Thoracic aorta (tissue), 2 donors: Measurements from ENCODE around the gene LTN1. TPM values are rescaled to one million over a fixed set of nuclear protein-coding genes. Genes with fewer than 3 reads are reported as not detected.

Experiments used
- ATAC-seq: fragments of 150-250 bp; one replicate; pipeline ENCODE4 v1.8.0; 2017; ENCODE audit warnings: low read depth; ENCODE audit not compliant: insufficient number of reproducible peaks, low FRiP score
- DNase-seq: peaks from one replicate; pipeline ENCODE4 v3.0.0-alpha.2; 2020; ENCODE audit warnings: low spot score
- H3K27ac ChIP-seq, 2 donors: fragments of 200-600 bp; sonication (generic); 1 replicate in 1 of 2; 2 replicates in 1 of 2; pipeline ENCODE4 v1.5.1; 2016; ENCODE audit warnings: mild to moderate bottlenecking in 2 of 2, moderate library complexity in 2 of 2
- H3K27me3 ChIP-seq: fragments of 200-600 bp; sonication (generic); replicated peaks from 2 replicates; pipeline ENCODE4 v1.6.0; 2016; ENCODE audit warnings: mild to moderate bottlenecking; ENCODE audit not compliant: insufficient read depth
- H3K36me3 ChIP-seq: fragments of 200-600 bp; sonication (generic); one replicate; pipeline ENCODE4 v1.5.1; 2016
- H3K4me1 ChIP-seq, 2 donors: fragments of 200-600 bp; sonication (generic); 1 replicate in 1 of 2; 2 replicates in 1 of 2; pipeline versions ENCODE4 v1.5.1 to v1.6.0; 2016; ENCODE audit warnings: low read depth in 2 of 2, mild to moderate bottlenecking in 1 of 2; ENCODE audit not compliant: control insufficient read depth in 1 of 2
- H3K4me3 ChIP-seq: fragments of 200-600 bp; sonication (generic); 2 replicates; pipeline ENCODE4 v1.5.1; 2016; ENCODE audit warnings: mild to moderate bottlenecking
- H3K9me3 ChIP-seq: fragments of 200-600 bp; sonication (generic); 2 replicates; pipeline ENCODE4 v1.5.1; 2016
- total RNA-seq, 2 donors: library from RNA; depleted of rRNA; stranded (reverse); fragments of >200 nt; gene quantifications; one replicate each; pipeline versions ENCODE4 v1.1.0 to v1.2.3, GENCODE V29; 2016
- TF ChIP-seq, protein P1 (sequence below): fragments of 200-600 bp; sonication (generic); IDR thresholded peaks from one replicate; pipeline ENCODE4 v1.5.1; 2019; ENCODE audit warnings: antibody characterized with exemption

LTN1 gene
- total RNA-seq, 2 donors from 2014 or later = 23.4 to 26.8 TPM

DNA sequence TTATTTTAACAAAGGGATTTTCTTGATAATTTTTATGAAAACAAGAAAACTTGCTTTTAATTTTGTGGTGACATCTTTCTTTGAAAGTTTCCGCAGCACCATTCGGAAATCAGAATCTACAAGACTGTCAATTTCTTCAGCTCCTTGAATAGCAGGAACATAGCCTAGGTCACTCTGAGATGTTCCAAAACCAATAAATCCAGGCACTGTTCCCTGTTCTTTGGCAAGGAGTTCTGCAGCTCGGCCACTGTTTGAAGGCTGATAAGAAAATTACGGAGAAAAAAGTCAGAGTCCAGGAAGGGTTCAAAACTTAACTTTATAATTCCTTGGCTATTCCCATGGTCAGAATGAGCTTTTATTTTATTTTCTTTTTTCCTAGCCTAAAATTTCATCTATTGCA lies 6.0 kb downstream of the LTN1 start:
- ATAC-seq = no peak
- Histone ChIP-seq H3K36me3 (peaks cover 29% of the 10 kb centered on the region), H3K9me3 (no peaks in the 10 kb centered on the region), H3K27ac (no peak overlapping the region), H3K4me3 (no peak overlapping the region), H3K4me1 (peaks cover 19% of the 10 kb centered on the region in 2 donors), H3K27me3 (no peaks in the 10 kb centered on the region)
- no peak for DNase-seq
- TF ChIP-seq, protein P1, sequence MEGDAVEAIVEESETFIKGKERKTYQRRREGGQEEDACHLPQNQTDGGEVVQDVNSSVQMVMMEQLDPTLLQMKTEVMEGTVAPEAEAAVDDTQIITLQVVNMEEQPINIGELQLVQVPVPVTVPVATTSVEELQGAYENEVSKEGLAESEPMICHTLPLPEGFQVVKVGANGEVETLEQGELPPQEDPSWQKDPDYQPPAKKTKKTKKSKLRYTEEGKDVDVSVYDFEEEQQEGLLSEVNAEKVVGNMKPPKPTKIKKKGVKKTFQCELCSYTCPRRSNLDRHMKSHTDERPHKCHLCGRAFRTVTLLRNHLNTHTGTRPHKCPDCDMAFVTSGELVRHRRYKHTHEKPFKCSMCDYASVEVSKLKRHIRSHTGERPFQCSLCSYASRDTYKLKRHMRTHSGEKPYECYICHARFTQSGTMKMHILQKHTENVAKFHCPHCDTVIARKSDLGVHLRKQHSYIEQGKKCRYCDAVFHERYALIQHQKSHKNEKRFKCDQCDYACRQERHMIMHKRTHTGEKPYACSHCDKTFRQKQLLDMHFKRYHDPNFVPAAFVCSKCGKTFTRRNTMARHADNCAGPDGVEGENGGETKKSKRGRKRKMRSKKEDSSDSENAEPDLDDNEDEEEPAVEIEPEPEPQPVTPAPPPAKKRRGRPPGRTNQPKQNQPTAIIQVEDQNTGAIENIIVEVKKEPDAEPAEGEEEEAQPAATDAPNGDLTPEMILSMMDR = no peak

DNA sequence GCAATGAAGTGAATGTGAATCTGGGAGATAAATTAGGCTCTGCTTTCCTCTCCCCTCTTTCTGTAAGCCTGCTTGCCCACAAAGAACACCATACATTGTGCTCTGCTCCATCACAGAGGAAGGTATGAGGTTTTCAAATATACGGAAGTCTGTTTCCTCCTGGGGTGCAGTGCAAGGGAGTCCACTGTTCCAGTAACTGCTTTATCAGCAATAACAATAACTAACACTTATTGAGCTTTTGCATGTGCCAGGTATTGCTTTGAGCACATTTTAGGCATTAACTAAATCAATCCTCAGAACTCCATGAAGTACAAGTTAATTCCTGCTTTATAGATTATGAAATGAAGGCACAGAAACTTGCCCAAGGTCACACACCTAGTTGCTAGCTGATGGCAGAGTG lies 10.0 kb downstream of the LTN1 start:
- H3K4me3 ChIP-seq = no peak overlapping the region
- TF ChIP-seq, protein P1 = no peak
- H3K4me1 ChIP-seq = peaks cover 9 to 11% of the 10 kb centered on the region in 2 donors
- no peak for ATAC-seq
- no peaks in the 10 kb centered on the region for H3K9me3 ChIP-seq
- peaks cover 41% of the 10 kb centered on the region for H3K36me3 ChIP-seq
- no peak for DNase-seq
- H3K27ac ChIP-seq = no peak overlapping the region
- no peaks in the 10 kb centered on the region for H3K27me3 ChIP-seq

DNA sequence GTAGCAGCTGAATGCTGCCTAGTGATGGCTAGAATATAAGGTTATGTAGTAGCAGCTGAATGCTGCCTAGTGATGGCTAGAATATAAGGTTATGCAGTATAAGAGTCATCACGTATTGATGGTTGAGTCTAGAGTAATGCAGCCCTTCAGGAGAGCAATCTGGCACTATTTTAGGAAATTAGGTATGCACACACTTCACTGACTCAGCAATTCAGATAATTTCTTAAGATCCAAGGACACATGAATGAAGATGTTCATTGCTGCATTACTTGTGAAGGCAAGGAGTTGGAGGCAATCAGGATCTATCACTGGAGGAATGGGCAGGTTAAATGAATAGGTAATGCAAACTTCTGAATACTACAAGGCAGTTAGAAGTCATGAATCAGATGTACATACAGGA lies 13.6 kb downstream of the LTN1 start:
- TF ChIP-seq, protein P1 = no peak
- ATAC-seq (no peak), DNase-seq (no peak)
- peaks cover 39% of the 10 kb centered on the region for H3K36me3 ChIP-seq
- H3K27ac ChIP-seq = no peak overlapping the region
- no peaks in the 10 kb centered on the region for H3K9me3 ChIP-seq
- no peaks in the 10 kb centered on the region for H3K4me1 ChIP-seq
- no peaks in the 10 kb centered on the region for H3K27me3 ChIP-seq
- no peak overlapping the region for H3K4me3 ChIP-seq

DNA sequence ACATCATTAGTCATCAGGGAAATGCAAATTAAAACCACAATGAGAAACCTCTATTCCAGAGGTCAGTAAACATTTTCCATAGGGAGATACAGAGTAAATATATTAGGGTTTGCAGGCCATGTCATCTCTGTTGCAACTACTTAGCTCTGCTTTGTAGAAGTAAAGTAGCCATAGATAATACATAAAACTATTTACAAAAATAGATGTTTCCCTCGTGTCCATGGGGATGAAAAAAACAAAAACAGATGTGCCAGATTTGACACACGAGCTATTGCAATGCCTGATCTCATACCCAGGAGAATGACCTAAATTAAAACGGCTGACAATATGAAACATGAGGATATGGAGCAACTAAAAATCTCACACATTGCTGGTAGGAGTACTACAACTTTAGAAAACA lies 17.3 kb downstream of the LTN1 start:
- Histone ChIP-seq H3K4me3 (no peak overlapping the region), H3K27ac (no peak overlapping the region), H3K9me3 (no peaks in the 10 kb centered on the region), H3K4me1 (no peaks in the 10 kb centered on the region), H3K27me3 (no peaks in the 10 kb centered on the region), H3K36me3 (peaks cover 14% of the 10 kb centered on the region)
- DNase-seq = no peak
- ATAC-seq = no peak
- TF ChIP-seq, protein P1 = no peak

DNA sequence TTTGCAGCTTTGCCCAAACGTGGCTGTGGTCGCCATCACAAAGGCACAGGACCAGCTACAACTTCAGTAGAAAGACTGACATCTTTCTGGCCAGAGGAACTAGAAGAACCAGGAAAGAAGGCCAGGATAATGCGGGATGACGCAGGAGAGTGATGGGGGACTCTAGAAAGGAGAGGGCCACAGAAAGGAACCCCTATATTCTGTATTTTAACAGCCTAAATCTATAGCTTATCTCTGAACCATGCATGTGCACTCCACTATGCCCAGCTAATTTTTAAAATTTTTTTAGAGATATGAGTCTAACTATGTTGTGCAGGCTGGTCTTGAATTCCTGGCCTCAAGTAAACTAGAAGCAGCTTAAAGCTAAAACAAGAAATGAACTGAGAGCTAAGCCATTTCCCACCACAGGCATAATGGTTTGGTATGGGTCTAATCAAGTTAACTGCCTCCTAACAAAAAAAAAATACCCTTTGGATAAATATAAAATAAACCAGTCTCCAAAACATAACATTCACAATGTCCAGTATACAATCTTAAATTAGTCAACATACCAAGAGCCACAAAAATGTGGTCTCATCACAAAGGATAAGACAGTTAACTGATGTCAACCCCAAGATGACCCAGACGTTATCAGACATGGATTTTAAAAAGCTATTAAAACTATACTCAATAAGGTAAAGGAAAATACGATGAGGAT lies 18.0 kb downstream of the LTN1 start:
- Histone ChIP-seq H3K4me1 (no peaks in the 10 kb centered on the region), H3K36me3 (peaks cover 10% of the 10 kb centered on the region), H3K27me3 (no peaks in the 10 kb centered on the region), H3K27ac (no peak overlapping the region), H3K9me3 (no peaks in the 10 kb centered on the region), H3K4me3 (no peak overlapping the region)
- TF ChIP-seq, protein P1 = no peak
- DNase-seq = no peak
- no peak for ATAC-seq
